ENCODE data around the gene ARHGAP26.

DNA sequence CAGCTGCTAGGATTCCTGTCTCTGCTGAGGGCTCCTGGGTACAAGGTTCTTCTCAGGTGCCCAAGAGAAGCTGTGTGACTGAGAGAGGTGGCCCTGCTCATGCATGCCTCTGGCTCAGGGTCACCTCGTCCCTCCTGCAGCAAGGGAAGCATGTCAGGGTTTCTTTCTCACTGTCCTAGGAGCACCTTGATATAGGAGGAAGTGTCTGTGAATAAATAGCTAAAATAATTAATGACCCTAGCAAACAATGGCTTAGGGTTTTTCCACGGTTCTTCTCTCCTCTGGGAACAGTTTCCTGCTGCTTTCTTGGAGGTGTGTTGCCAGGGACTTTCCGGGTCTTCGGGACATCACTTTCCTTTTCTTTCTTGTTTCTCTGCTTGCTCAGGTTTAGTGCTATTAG is 87.2 kb downstream of the ARHGAP26 start:
- TF ChIP-seq, protein P1, sequence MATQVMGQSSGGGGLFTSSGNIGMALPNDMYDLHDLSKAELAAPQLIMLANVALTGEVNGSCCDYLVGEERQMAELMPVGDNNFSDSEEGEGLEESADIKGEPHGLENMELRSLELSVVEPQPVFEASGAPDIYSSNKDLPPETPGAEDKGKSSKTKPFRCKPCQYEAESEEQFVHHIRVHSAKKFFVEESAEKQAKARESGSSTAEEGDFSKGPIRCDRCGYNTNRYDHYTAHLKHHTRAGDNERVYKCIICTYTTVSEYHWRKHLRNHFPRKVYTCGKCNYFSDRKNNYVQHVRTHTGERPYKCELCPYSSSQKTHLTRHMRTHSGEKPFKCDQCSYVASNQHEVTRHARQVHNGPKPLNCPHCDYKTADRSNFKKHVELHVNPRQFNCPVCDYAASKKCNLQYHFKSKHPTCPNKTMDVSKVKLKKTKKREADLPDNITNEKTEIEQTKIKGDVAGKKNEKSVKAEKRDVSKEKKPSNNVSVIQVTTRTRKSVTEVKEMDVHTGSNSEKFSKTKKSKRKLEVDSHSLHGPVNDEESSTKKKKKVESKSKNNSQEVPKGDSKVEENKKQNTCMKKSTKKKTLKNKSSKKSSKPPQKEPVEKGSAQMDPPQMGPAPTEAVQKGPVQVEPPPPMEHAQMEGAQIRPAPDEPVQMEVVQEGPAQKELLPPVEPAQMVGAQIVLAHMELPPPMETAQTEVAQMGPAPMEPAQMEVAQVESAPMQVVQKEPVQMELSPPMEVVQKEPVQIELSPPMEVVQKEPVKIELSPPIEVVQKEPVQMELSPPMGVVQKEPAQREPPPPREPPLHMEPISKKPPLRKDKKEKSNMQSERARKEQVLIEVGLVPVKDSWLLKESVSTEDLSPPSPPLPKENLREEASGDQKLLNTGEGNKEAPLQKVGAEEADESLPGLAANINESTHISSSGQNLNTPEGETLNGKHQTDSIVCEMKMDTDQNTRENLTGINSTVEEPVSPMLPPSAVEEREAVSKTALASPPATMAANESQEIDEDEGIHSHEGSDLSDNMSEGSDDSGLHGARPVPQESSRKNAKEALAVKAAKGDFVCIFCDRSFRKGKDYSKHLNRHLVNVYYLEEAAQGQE (IDR thresholded peaks at IDR 0.05; ENCODE audit: insufficient read depth in 1 of 2, low read depth in 2 of 2, low read length in 2 of 2): no peak
- TF ChIP-seq TAF1 (IDR thresholded peaks at IDR 0.05; ENCODE audit: borderline replicate concordance, insufficient read depth, low read length): no peak
- TF ChIP-seq FOXP2 (optimal IDR thresholded peaks at IDR 0.05; ENCODE audit: borderline replicate concordance, extremely low read depth, extremely low read length, insufficient read depth): no peak
- no peak for TF ChIP-seq SIN3A (IDR thresholded peaks at IDR 0.05; ENCODE audit: borderline replicate concordance, insufficient read depth, low read length)

Data from PFSK-1 (cell line).